Islet of Langerhans (tissue), 1 donor: ENCODE results near the gene TMEM132D.

Source experiments
- FAIRE-seq: peaks from one replicate; lab custom pipeline; 2011; peaks lifted over from hg19 to GRCh38; lab: Jason Lieb, UNC

TMEM132D gene

DNA sequence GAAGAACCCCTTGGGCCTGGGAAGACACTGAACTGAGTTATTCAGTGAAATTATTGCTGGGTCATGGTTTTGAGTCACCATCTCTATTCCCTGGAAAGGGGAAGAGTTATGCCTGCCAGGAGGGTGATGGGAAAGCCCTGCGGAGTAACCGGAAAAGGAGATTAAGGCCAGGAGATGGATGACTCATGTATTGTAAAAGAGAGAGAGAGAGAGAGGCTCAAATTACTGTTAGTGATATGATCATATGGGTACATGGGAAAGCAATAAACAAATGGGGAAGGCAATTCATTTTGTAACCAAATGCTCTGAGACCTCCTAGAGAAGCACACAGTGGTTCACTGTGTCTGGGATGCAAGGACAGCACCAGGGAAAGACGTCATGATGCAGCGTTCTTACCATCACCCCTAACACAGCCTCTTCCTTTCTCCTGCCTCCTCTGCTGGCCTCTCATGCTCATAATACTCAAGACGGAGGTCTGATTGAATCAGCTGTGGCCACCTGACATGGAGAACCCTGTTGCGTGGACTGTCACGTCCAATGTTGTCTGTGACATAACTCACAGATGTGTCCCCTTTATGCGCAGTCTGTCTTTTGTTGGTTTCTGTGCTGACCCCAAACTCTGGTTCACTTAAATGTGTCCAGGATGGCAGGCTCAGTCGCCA, 243.7 kb downstream of the TMEM132D start:
- no peak for FAIRE-seq

DNA sequence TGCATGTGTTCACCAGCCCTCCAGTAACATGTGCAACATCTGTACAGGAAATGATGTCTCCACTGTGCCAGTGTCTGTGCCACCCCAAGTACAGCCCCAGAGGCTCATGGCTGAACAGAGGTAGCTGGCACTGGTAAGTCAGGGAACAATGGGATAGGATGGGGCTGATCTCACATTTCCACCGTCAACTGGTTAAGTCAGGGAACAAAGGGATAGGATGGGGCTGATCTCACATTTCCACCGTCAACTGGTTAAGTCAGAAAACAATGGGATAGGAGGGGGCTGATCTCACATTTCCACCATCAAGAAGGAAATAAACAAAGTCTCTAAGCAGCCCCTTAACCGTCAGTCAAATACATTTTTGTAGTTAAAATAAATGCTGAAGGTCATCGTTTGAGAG, 246.6 kb downstream of the TMEM132D start:
- no peak for FAIRE-seq

DNA sequence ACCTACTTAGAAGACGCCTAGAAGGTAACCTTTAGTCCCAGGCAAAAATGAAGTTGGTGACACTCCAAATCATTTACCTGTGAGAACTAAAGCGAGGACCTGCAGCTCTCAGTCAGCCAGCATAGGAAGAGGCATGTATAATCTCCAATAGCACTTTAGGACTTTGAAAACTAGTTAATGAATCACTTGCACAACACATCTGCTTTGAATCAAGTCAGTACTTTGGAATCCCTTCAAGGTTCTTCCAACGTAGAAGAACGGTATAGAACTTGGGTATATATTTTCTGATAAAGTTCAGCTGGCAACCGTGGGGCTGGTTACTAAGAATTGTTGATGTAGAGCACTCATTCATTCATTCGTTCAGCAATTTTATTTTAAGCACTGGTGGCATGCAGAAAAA, 251.9 kb downstream of the TMEM132D start:
- no peak for FAIRE-seq

DNA sequence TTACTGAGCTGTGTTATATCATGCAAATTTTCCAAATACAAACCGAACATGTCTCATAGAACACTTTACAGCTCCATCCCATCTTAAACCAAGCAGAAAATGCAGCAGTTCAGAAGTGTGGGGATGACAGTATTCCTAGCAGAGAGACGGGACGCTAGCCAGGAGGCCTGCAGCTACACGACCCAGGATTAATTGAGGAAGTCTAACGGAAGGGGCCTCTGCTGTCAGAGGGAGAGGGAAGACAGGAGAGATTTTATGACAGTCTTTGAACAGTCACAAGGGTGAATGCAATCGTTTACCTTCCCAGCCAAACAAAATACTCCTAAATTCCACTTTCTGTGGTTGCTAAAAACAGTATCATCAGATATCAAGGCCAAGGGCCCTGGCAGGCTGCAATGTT, 261.9 kb downstream of the TMEM132D start:
- no peak for FAIRE-seq

DNA sequence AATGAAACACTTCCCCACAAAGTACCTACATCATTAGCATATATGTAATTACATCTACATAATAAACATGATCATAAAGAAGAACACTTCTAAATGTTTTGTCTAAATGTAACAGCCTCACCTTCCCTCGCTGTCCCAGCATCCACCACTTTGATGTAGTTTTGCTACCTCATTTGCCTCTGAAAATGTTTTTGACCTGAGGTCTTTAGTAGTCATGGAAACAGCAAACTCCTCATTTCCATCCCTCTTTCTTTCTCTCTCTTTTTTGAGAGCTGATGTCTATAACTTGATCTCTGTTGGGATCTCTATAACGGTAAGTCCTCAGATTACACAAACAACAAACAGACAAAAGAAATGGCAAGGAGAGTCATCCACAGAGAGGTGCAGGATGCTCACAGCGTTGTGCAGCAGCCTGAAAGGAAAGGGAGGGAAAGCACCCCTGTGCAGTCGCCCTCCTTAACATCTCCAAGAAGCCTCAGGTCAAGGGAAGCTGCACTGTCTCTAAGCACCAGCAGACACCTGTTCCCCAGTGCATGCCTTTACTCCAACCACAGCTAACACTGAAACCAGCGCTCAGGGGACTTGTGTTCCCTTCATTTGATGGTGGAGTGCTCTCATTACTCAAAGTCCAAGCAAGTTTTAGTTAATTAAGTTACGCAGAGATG, 268.7 kb downstream of the TMEM132D start:
- FAIRE-seq: no peak

DNA sequence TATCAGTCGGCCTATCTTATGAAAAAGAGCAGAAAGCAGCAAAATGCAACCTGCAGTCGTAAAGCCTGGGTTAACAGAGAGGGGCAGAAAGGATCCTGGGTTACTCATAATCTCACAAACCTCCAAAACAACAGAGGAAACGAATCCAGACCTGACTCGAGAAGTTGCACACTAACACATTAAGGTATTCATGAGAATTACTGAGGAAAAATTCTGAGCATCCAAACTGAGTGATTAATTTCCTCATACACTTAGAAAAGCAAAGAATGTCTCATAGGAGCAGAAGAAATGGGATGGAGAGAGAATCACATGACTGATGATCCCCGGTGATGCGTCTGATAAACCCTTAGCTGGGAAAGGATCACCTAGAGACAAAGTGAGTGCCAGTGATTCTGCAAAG, 272.5 kb downstream of the TMEM132D start:
- no peak for FAIRE-seq

DNA sequence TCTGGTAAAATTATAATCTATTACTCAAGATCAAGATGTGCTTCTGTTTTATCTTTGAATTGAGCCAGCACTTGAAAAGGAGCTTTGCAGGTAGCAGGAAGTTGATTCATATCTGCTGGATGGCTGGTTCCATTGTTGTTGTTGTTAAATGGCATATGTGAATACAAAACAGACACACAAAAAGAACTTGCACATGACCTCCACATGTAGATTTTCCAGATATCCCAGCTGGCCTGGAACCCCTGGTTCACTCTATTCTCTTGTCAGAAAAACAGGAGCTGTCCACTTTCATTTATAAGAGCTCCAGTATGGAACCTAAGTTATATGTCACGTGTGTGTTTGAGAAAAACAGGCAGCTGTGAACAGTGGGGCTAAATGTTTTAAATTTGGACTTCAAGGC, 273.9 kb downstream of the TMEM132D start:
- FAIRE-seq: no peak

DNA sequence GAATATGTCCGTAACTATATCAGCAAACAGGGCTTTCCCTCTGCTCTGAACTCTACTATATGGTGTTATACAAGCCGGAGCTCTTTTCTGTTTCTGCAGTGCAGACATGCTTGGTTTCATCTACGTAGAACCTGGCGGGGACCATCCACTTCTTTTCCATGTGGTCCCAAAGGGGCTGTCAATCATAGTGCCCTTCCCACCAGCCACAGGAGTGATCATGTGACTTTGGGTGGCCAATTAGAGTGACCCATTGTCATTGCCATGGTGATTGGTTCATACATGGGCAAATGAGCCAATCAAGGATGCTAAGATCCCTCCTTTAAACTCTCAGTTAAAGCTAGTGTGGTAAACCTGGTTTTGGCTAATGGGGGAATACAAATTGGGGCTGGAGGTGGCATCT, 281.3 kb downstream of the TMEM132D start:
- FAIRE-seq: no peak

DNA sequence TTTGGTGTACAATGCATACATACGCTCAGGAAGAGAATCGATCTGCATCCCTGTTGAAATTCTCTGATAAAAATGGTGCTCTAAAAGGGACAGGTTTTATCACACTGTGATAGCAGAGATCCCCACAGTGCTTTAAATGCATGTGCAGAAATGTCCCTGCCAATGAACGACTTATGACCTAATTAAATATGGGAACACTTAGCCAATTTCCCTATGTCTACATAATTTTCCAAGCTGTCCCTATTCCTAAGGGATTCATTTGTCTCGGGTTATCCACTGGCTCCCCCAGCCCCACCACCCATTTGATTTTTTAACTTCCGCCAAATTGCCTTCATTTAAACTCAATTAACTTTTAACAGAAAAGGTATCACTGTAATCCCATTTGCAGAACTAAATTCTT, 284.6 kb downstream of the TMEM132D start:
- FAIRE-seq: no peak

DNA sequence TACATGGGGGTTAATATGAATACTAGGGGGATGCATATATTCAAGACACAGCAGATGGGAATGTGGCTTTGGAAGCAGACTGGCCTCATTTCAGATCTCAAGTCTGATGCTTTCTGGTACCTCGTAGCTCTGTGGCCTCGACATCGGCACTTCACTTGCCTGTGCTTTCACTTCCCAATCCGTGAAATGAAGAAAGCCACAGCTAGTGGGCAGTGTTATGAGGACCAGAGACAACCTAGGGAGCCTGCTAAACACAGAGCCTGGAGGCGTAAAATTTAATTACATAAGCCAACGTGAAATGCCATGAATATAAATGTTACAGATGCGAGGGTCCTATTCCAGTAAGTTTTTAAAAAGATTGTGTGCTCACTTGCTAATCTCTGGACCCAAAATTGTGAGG, 286.0 kb downstream of the TMEM132D start:
- no peak for FAIRE-seq

DNA sequence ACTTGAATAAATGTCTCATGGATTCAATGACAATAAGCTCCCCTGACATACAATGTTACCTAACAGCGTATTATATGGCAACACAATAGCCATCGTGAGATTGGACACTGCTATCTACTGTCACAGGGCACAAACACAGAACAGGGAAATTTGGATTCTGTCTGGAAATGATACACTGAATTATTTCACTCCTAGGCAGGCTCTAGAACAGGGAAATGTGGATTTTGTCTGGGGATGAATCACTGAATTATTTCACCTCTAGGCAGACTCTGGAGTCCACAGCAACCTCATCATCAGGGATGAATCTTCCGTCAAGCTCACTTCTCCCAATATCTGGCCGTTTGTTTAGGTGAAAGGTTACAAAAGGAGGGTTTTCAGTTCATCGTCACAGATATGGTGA, 288.8 kb downstream of the TMEM132D start:
- no peak for FAIRE-seq

DNA sequence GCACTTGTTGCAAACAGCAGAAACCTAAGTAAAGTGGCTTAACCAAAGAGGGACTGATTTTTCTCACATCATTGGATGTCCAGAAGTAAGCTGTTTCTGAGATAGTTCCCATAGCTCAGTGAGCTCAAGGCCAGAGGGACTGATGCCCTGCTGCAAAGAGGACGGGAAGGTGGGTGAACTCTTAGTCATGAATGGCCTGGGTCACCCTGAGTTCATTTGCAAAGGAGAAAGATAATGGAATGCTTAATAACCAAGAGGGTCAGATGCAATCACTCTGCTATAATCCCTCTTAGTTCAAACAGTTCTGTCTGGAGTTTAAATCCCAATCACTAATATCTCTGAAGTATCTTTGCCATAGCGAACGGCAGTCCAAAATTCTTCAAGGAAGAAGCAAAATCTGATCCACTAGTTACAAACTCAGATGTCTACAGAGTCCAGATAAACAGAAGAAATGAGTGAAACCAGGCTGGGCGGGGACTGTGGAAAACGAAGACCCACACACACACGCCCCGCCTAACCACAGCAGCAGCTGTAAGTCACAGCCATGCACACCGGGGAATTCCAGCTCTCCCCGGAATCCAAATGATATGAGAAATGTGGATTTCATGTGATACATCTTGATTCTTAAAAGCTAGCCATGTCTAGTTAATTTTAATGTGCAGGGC, 289.5 kb downstream of the TMEM132D start:
- FAIRE-seq: no peak

DNA sequence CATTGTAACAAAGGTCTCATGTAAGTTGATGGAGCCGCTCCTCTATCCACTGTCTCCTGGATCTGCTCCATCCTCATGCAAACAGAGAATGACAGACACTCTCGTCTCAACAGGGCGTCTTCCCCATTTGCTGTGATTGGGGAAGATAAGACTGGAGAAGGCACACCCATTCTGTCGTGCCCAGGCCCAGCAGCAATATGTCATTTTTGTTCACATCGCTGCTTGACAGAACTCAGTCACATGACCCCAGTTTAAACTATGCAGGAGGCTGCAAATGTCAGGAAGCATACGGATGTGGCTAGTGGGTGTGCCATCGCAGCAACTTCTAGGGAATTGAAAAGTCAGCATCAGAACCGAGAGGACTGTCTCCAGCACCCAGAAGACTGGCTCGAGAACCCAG, 290.5 kb downstream of the TMEM132D start:
- no peak for FAIRE-seq

DNA sequence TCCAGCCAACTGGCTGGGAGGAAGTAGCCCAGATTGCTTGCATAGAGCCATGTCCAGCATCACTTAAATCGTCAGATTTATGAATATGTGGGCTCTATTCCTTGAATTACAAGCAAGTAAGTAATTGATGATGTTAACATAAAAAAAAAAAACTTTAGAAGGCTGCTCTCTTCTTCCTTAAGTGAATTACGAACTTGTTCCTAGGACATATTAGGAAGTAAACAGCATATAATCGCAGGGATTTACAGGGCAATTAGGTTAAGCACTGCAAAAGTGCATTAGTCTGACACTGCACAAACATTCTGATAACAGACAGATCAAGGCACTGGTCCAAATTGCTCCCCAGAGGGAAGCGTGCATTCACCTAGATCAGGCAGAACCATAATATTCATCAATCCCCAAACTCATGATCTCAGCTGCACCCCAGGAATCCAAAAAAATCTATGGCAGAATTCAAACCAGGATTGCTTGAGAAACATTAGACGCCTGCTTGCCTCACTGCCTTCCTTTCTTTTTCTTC, 293.2 kb downstream of the TMEM132D start:
- peak; percentile 86 for FAIRE-seq

DNA sequence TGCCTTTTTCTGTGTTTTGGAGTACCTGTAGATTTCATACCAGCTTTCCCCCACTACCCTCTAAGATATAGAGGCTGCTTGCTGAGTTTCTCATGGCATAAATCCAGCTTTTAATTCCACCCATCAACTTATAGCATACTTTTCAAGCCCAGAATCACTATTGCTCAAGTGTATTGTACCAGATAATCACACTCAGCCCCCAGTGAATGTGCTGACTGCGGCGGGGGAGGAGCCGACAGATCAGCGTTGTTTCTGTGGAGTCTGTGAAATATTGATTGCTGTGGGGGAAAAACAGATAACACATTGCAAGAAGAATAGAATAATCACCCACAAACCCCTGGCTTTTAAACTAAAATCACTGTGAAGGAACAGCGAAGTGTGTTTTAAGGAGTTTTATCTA, 296.1 kb downstream of the TMEM132D start:
- FAIRE-seq: no peak

DNA sequence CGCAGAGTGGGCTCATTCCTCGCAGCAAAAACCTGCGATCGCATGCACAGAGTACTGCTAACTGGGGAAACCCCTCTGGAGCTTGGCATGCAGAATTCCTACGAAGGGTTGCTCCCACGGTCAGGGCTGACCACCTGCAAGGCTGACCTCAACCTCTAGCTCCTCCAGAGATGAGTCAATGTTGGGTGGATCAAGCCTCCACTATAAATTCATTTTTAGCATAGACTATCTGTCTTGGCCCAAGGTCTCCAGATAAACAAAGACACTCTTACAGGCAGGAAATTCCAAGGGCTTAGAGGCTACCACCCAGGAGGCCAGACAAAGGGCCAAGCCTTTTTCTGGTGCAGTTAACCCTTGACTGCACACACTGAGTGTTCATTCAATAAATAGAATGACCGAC, 296.5 kb downstream of the TMEM132D start:
- FAIRE-seq: no peak

DNA sequence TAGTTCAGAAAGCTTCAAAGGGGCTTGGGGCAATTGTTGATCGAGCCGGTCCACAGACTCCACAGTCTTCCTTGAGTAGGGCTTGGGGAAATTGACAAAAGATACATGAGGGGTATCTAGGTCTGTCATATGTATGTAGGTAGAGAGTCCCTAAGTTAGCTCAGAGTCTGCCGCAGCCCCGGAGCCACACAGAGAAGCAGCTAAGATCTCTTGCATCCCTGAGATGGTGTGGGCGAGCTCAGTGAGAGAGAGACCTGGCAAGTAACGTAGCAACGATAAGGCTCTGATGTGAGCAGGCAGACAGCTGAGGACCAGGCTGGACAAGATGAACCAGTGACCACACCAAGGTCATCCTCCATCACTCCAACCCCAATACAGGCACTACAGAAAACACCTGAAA, 297.6 kb downstream of the TMEM132D start:
- FAIRE-seq: no peak

DNA sequence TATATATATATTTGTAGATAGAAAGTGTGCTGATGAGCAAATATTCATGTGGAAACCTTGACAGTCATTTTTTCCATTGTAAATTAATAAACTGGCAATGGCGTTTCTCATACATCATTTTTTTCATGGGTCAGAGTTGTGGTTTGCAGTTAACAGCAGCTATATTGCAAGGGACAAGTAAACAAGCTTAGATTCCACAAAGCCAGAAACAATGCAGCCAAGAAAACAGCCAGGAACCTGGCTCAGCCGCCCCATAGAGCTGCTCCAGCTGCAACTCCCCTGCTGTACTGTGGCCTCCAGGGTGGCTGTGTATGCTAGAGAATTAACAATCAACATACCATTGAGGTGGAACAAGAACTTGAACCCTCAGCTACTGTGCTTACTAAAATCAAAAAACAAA, 298.2 kb downstream of the TMEM132D start:
- FAIRE-seq: no peak

DNA sequence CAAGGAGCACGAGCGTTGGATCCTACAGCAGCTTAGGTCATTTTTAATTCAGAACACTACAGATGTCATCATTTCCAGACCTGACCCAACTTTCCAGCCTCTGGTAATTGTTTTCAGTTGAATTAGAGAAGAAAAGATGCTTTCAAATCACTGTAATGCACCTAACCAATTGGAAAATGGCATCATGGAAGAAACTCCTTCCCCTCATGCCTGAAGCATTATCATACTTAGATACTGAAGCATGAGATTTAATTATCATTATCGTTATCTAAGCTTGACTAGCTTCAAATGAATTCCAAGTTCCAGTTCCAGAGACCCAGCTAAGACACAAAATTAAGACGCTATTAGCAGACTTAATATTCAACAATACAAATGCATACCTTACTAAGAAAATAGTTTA, 299.3 kb downstream of the TMEM132D start:
- peak; percentile 41 for FAIRE-seq

DNA sequence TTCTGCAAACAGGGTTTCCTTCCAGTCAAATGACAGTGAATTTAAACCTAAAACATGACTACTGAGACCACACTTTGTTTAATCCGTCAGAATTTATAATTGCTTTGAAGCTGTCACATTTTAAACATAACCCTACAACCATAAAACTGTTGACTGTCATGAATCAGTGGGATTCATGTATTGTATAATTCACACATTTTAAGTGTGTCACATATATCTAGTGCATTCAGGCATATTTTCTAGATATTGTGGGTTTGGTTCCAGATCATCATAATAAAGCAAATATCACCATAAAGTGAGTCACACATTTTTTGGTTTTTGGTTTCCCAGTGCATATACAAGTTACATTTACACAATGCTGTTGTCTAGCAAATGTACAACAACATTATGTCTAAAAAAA, 304.4 kb downstream of the TMEM132D start:
- no peak for FAIRE-seq

DNA sequence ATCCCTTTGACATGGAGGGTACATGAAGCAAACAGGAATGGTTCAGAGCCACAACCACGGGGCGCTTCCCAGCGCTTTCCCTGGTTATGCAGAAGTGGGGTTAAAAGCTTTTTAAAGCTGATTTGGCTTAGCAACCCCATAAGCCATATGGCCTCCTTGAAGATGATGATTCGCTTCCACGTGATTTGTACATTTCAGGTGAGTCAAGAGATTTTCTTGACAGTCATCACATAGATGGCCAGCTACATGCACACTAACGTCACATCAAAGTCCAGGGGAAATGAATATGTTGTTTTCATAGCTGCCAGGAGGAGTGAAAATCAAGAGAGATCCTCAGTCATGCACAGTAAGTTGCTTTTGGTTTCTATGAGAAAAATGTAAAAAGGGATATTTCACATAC, 309.7 kb downstream of the TMEM132D start:
- FAIRE-seq: peak; percentile 76

DNA sequence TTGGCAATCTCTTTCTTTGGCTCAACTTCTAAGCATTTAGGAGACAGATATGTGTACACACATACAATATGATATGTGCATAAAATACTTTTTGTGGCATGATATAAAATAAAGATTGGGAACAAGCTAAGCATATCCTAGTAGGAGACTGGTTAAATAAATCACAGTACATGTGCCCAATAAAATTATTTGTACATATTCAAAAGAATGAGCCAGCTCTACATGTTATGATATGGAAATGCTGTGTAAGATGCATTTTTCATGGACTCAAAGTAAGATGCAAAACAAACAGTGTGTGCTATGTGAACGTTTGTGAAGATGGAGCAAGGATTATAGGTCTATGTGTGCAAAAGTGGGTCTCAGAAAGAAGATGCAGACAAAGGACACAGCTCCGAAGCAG, 311.4 kb downstream of the TMEM132D start:
- no peak for FAIRE-seq

DNA sequence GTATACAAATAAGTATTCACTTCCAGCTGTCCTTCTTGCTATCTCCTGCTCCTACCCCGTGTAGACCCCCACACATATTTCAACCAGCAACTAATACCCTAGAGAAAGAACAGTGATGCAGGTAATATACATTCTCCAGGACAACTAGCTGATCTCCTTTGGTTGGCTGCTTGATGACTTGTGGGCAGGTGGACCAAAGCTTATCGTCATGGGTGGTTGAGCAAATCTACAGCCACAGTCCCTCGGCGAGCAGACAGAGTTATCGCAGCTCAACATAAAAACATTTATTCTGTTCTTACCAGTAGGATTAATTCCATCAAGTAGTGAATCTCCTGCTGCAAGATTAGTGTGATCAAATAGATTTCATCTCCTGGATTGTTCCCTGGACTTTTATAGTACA, 314.3 kb downstream of the TMEM132D start:
- no peak for FAIRE-seq

DNA sequence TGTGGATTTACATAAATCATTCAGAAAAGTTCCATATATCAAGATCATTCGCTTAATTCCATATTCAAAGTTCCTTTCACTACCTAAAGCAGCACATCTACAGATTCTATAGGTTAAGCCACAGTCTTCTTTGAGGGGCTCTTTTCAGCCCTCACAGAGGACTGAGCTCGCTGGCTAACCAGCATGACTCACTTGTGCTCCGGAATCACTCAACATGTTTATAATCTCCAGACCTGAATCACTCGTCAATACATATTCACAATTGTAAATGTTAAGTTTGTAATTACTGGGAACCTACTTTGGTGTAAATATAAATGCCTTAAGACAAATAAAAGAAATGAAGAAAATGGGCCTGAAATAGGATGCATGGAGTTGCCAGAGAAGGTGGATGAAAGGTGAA, 315.7 kb downstream of the TMEM132D start:
- FAIRE-seq: no peak
